Hematopoietic multipotent progenitor cell treated with erythropoietin and hydrocortisone succinate and interleukin-3 and kit ligand, for 4 days (in vitro differentiated cells): ENCODE data around the gene SIVA1.
A peak's percentile ranks its signal among the peaks of the same experiment; 100 is the strongest.

Source experiments
- DNase-seq: peaks from one replicate; pipeline ENCODE4 v3.0.0-alpha.2; 2015

The SIVA1 gene

GRCh38 chr14:104751539-104752422, 1.2 kb upstream of the SIVA1 start:
- no peak for DNase-seq

- no peak for DNase-seq
Observed at GRCh38 chr14:104752423-104752734, 568 bp upstream of the SIVA1 start.

GRCh38 chr14:104753528-104754212, 723 bp downstream of the SIVA1 start:
- peak; percentile 21 for DNase-seq

- DNase-seq = no peak
Observed at GRCh38 chr14:104754213-104754851, 1.4 kb downstream of the SIVA1 start.

- no peak for DNase-seq
Observed at GRCh38 chr14:104755621-104756020, 2.7 kb downstream of the SIVA1 start.

GRCh38 chr14:104756477-104757237, 3.7 kb downstream of the SIVA1 start:
- DNase-seq = no peak

GRCh38 chr14:104757238-104757585, 4.3 kb downstream of the SIVA1 start:
- no peak for DNase-seq

GRCh38 chr14:104757681-104758392, 4.9 kb downstream of the SIVA1 start:
- DNase-seq = no peak

GRCh38 chr14:104758981-104759969, 6.3 kb downstream of the SIVA1 start:
- DNase-seq = no peak

GRCh38 chr14:104765517-104765916, 12.6 kb downstream of the SIVA1 start:
- no peak for DNase-seq

GRCh38 chr14:104766256-104766862, 13.4 kb downstream of the SIVA1 start:
- DNase-seq = no peak

GRCh38 chr14:104766863-104767633, 14.1 kb downstream of the SIVA1 start:
- no peak for DNase-seq

- no peak for DNase-seq
Observed at GRCh38 chr14:104767634-104767918, 14.6 kb downstream of the SIVA1 start.

GRCh38 chr14:104768437-104769323, 15.7 kb downstream of the SIVA1 start:
- DNase-seq = peak; percentile 91

GRCh38 chr14:104769324-104770071, 16.6 kb downstream of the SIVA1 start:
- no peak for DNase-seq

- DNase-seq = no peak
Observed at GRCh38 chr14:104770072-104770579, 17.2 kb downstream of the SIVA1 start.

- peak; percentile 52 for DNase-seq
Observed at GRCh38 chr14:104770851-104771272, 17.9 kb downstream of the SIVA1 start.

GRCh38 chr14:104771374-104771773, 18.4 kb downstream of the SIVA1 start:
- no peak for DNase-seq
